Measurements from ENCODE around the gene ETS2.
"Not testable (repeated sequence)": the region's sequence is repeated elsewhere in the genome, so short reads cannot be mapped to it uniquely, and the experiment has no call there.

Gene ETS2

GRCh38 chr21:38842079-38842478 is 36.4 kb downstream of the ETS2 start:
- Histone ChIP-seq H3K4me1 (ENCODE audit: control insufficient read depth, insufficient read depth, low read length) (no peaks in the 10 kb centered on the region), H3K9me3 (ENCODE audit: control insufficient read depth, insufficient read depth, low read depth, low read length) (0 out of 2 replicates have a peak, but pooled peaks cover 3% of the 10 kb centered on the region), H3K27ac (ENCODE audit: low read depth, low read length) (no peak overlapping the region), H3K4me3 (ENCODE audit: low read depth, low read length) (no peak overlapping the region), H3K36me3 (ENCODE audit: control insufficient read depth, insufficient read depth, low read length) (no peaks in the 10 kb centered on the region), H3K27me3 (ENCODE audit: control insufficient read depth, insufficient read depth, low read length) (no peaks in the 10 kb centered on the region), H3K9ac (ENCODE audit: low read length) (no peak overlapping the region)

- Histone ChIP-seq H3K36me3 (ENCODE audit: control insufficient read depth, insufficient read depth, low read length) (no peaks in the 10 kb centered on the region), H3K4me3 (ENCODE audit: low read depth, low read length) (no peak overlapping the region)
These were observed 37.6 kb downstream of the ETS2 start for GRCh38 chr21:38843379-38843778.

GRCh38 chr21:38843806-38844503 is 38.2 kb downstream of the ETS2 start:
- no peaks in the 10 kb centered on the region for H3K36me3 ChIP-seq (ENCODE audit: control insufficient read depth, insufficient read depth, low read length)
- H3K9me3 ChIP-seq (ENCODE audit: control insufficient read depth, insufficient read depth, low read depth, low read length) = 0 out of 2 replicates have a peak, but pooled peaks cover 3% of the 10 kb centered on the region
- H3K9ac ChIP-seq (ENCODE audit: low read length) = no peak overlapping the region
- H3K4me1 ChIP-seq (ENCODE audit: control insufficient read depth, insufficient read depth, low read length) = peaks cover 4% of the 10 kb centered on the region
- no peak overlapping the region for H3K4me3 ChIP-seq (ENCODE audit: low read depth, low read length)
- no peaks in the 10 kb centered on the region for H3K27me3 ChIP-seq (ENCODE audit: control insufficient read depth, insufficient read depth, low read length)
- no peak overlapping the region for H3K27ac ChIP-seq (ENCODE audit: low read depth, low read length)

More at GRCh38 chr21:38843379-38843778, 37.6 kb downstream of the ETS2 start:
- no peaks in the 10 kb centered on the region for H3K27me3 ChIP-seq (ENCODE audit: control insufficient read depth, insufficient read depth, low read length)
- no peak overlapping the region for H3K27ac ChIP-seq (ENCODE audit: low read depth, low read length)
- H3K9ac ChIP-seq (ENCODE audit: low read length) = no peak overlapping the region
- 0 out of 2 replicates have a peak, but pooled peaks cover 3% of the 10 kb centered on the region for H3K9me3 ChIP-seq (ENCODE audit: control insufficient read depth, insufficient read depth, low read depth, low read length)
- H3K4me1 ChIP-seq (ENCODE audit: control insufficient read depth, insufficient read depth, low read length) = peaks cover 4% of the 10 kb centered on the region

- H3K27ac ChIP-seq (ENCODE audit: low read depth, low read length); H3K27me3 ChIP-seq (ENCODE audit: control insufficient read depth, insufficient read depth, low read length); H3K9ac ChIP-seq (ENCODE audit: low read length); H3K9me3 ChIP-seq (ENCODE audit: control insufficient read depth, insufficient read depth, low read depth, low read length); H3K36me3 ChIP-seq (ENCODE audit: control insufficient read depth, insufficient read depth, low read length); H3K4me3 ChIP-seq (ENCODE audit: low read depth, low read length); H3K4me1 ChIP-seq (ENCODE audit: control insufficient read depth, insufficient read depth, low read length): not testable (repeated sequence)
These were observed 39.6 kb downstream of the ETS2 start for GRCh38 chr21:38845374-38845773.

GRCh38 chr21:38847556-38847955 is 41.8 kb downstream of the ETS2 start:
- Histone ChIP-seq H3K4me3 (ENCODE audit: low read depth, low read length) (no peak overlapping the region), H3K27me3 (ENCODE audit: control insufficient read depth, insufficient read depth, low read length) (no peaks in the 10 kb centered on the region), H3K9ac (ENCODE audit: low read length) (no peak overlapping the region), H3K27ac (ENCODE audit: low read depth, low read length) (no peak overlapping the region), H3K9me3 (ENCODE audit: control insufficient read depth, insufficient read depth, low read depth, low read length) (peaks cover 6% of the 10 kb centered on the region; the same call in 1 of the 2 replicates), H3K4me1 (ENCODE audit: control insufficient read depth, insufficient read depth, low read length) (peaks cover 4% of the 10 kb centered on the region), H3K36me3 (ENCODE audit: control insufficient read depth, insufficient read depth, low read length) (no peaks in the 10 kb centered on the region)

GRCh38 chr21:38848187-38848609 is 42.5 kb downstream of the ETS2 start:
- Histone ChIP-seq H3K9ac (ENCODE audit: low read length) (no peak overlapping the region), H3K27me3 (ENCODE audit: control insufficient read depth, insufficient read depth, low read length) (no peaks in the 10 kb centered on the region), H3K4me1 (ENCODE audit: control insufficient read depth, insufficient read depth, low read length) (peaks cover 4% of the 10 kb centered on the region), H3K4me3 (ENCODE audit: low read depth, low read length) (no peak overlapping the region), H3K27ac (ENCODE audit: low read depth, low read length) (no peak overlapping the region), H3K36me3 (ENCODE audit: control insufficient read depth, insufficient read depth, low read length) (no peaks in the 10 kb centered on the region), H3K9me3 (ENCODE audit: control insufficient read depth, insufficient read depth, low read depth, low read length) (peaks cover 6% of the 10 kb centered on the region; the same call in 1 of the 2 replicates)

GRCh38 chr21:38849776-38850175 is 44.0 kb downstream of the ETS2 start:
- Histone ChIP-seq H3K4me3 (ENCODE audit: low read depth, low read length) (no peak overlapping the region), H3K27me3 (ENCODE audit: control insufficient read depth, insufficient read depth, low read length) (no peaks in the 10 kb centered on the region), H3K27ac (ENCODE audit: low read depth, low read length) (no peak overlapping the region)

GRCh38 chr21:38850277-38850951 is 44.7 kb downstream of the ETS2 start:
- Histone ChIP-seq H3K27ac (ENCODE audit: low read depth, low read length) (no peak overlapping the region), H3K36me3 (ENCODE audit: control insufficient read depth, insufficient read depth, low read length) (no peaks in the 10 kb centered on the region)

More at GRCh38 chr21:38849776-38850175, 44.0 kb downstream of the ETS2 start:
- H3K4me1 ChIP-seq (ENCODE audit: control insufficient read depth, insufficient read depth, low read length) = peaks cover 4% of the 10 kb centered on the region
- no peak overlapping the region for H3K9ac ChIP-seq (ENCODE audit: low read length)
- H3K9me3 ChIP-seq (ENCODE audit: control insufficient read depth, insufficient read depth, low read depth, low read length) = peaks cover 3% of the 10 kb centered on the region; the same call in 1 of the 2 replicates
- no peaks in the 10 kb centered on the region for H3K36me3 ChIP-seq (ENCODE audit: control insufficient read depth, insufficient read depth, low read length)

GRCh38 chr21:38851101-38851500 is 45.4 kb downstream of the ETS2 start:
- Histone ChIP-seq H3K36me3 (ENCODE audit: control insufficient read depth, insufficient read depth, low read length) (no peaks in the 10 kb centered on the region), H3K4me3 (ENCODE audit: low read depth, low read length) (no peak overlapping the region), H3K9ac (ENCODE audit: low read length) (no peak overlapping the region), H3K9me3 (ENCODE audit: control insufficient read depth, insufficient read depth, low read depth, low read length) (peaks cover 3% of the 10 kb centered on the region; the same call in 1 of the 2 replicates), H3K27ac (ENCODE audit: low read depth, low read length) (no peak overlapping the region), H3K4me1 (ENCODE audit: control insufficient read depth, insufficient read depth, low read length) (peaks cover 4% of the 10 kb centered on the region), H3K27me3 (ENCODE audit: control insufficient read depth, insufficient read depth, low read length) (no peaks in the 10 kb centered on the region)

More at GRCh38 chr21:38850277-38850951, 44.7 kb downstream of the ETS2 start:
- no peak overlapping the region for H3K4me3 ChIP-seq (ENCODE audit: low read depth, low read length)
- peaks cover 3% of the 10 kb centered on the region; the same call in 1 of the 2 replicates for H3K9me3 ChIP-seq (ENCODE audit: control insufficient read depth, insufficient read depth, low read depth, low read length)
- H3K27me3 ChIP-seq (ENCODE audit: control insufficient read depth, insufficient read depth, low read length) = no peaks in the 10 kb centered on the region
- H3K9ac ChIP-seq (ENCODE audit: low read length) = no peak overlapping the region
- H3K4me1 ChIP-seq (ENCODE audit: control insufficient read depth, insufficient read depth, low read length) = peaks cover 4% of the 10 kb centered on the region

- no peak overlapping the region for H3K27ac ChIP-seq (ENCODE audit: low read depth, low read length)
- no peaks in the 10 kb centered on the region for H3K27me3 ChIP-seq (ENCODE audit: control insufficient read depth, insufficient read depth, low read length)
- peaks cover 4% of the 10 kb centered on the region for H3K4me1 ChIP-seq (ENCODE audit: control insufficient read depth, insufficient read depth, low read length)
- H3K36me3 ChIP-seq (ENCODE audit: control insufficient read depth, insufficient read depth, low read length) = no peaks in the 10 kb centered on the region
- peaks cover 3% of the 10 kb centered on the region; the same call in 1 of the 2 replicates for H3K9me3 ChIP-seq (ENCODE audit: control insufficient read depth, insufficient read depth, low read depth, low read length)
- H3K9ac ChIP-seq (ENCODE audit: low read length) = no peak overlapping the region
- no peak overlapping the region for H3K4me3 ChIP-seq (ENCODE audit: low read depth, low read length)
These were observed 46.5 kb downstream of the ETS2 start for GRCh38 chr21:38852278-38852677.

GRCh38 chr21:38852708-38853107 is 47.0 kb downstream of the ETS2 start:
- Histone ChIP-seq H3K4me3 (ENCODE audit: low read depth, low read length) (no peak overlapping the region), H3K9ac (ENCODE audit: low read length) (no peak overlapping the region), H3K36me3 (ENCODE audit: control insufficient read depth, insufficient read depth, low read length) (no peaks in the 10 kb centered on the region), H3K4me1 (ENCODE audit: control insufficient read depth, insufficient read depth, low read length) (no peaks in the 10 kb centered on the region; the same call in 1 of the 2 replicates), H3K27me3 (ENCODE audit: control insufficient read depth, insufficient read depth, low read length) (no peaks in the 10 kb centered on the region), H3K9me3 (ENCODE audit: control insufficient read depth, insufficient read depth, low read depth, low read length) (peaks cover 3% of the 10 kb centered on the region; the same call in 1 of the 2 replicates), H3K27ac (ENCODE audit: low read depth, low read length) (no peak overlapping the region)

Data from HUES6 (cell line).